Measurements from ENCODE around the gene HS6ST3.

- TF ChIP-seq CTCF (conservative IDR thresholded peaks at IDR 0.05 in 1 of 2, IDR thresholded peaks at IDR 0.05 in 1 of 2; ENCODE audit: low read depth in 1 of 2, low read length in 2 of 2) = no peak
- TF ChIP-seq EZH2 (IDR thresholded peaks at IDR 0.05; ENCODE audit: low read length, missing control alignments) = no peak
These were observed 41.0 kb downstream of the HS6ST3 start for GRCh38 chr13:96130818-96131340.
